EL (cell line): ENCODE measurements around the gene GNPNAT1.
"Not testable (repeated sequence)": the region's sequence is repeated elsewhere in the genome, so short reads cannot be mapped to it uniquely, and the experiment has no call there.

Source experiments
- DNase-seq: peaks from one replicate; pipeline ENCODE4 v3.0.0-alpha.2; 2016

The GNPNAT1 gene

DNA sequence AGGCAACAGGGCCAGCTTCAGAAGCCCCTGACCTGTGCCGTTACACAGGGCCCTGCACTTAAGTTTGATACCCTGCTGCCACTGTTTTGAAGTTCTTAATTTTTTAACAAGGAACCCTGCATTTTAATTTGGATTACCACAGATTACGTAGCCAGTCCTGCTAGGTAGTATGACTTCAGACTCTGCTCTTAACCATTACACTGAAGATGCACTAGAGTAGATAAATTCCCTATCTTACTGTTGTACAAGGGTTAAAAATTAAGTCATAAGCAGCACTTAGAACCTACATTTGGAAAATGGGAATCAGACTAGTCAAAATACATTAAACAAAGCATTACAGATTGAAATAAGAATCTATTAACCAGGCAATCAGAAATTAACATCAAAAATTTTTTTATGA lies 2.3 kb downstream of the GNPNAT1 start:
- DNase-seq: no peak

DNA sequence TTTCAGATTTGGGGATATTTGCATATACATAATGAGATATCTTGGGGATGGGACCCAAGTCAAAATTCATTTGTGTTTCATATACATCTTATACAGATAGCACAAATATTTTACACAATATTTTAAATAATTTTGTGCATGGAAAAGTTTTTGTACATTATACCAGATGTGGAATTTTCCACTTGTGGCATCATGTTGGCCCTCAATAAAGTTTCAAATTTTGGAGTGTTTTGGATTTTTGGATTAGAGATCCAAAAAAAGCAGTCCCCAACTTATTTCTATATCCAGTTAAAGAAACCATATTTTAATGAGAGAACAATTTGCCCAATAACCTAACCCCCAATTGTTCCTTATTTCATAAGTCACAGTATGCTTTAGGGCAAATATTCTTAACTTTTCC lies 4.5 kb downstream of the GNPNAT1 start:
- DNase-seq: no peak

GRCh38 chr14:52783206-52783605 lies 8.2 kb downstream of the GNPNAT1 start:
- DNase-seq: no peak

- no peak for DNase-seq
Observed at GRCh38 chr14:52781629-52782028, 9.8 kb downstream of the GNPNAT1 start.

- DNase-seq: no peak
Observed at GRCh38 chr14:52780893-52781292, 10.5 kb downstream of the GNPNAT1 start.

- DNase-seq: no peak
Observed at GRCh38 chr14:52778702-52779101, 12.7 kb downstream of the GNPNAT1 start.

- DNase-seq: no peak
Observed at GRCh38 chr14:52776816-52777215, 14.6 kb downstream of the GNPNAT1 start.

GRCh38 chr14:52769887-52770286 lies 21.5 kb downstream of the GNPNAT1 start:
- no peak for DNase-seq

DNA sequence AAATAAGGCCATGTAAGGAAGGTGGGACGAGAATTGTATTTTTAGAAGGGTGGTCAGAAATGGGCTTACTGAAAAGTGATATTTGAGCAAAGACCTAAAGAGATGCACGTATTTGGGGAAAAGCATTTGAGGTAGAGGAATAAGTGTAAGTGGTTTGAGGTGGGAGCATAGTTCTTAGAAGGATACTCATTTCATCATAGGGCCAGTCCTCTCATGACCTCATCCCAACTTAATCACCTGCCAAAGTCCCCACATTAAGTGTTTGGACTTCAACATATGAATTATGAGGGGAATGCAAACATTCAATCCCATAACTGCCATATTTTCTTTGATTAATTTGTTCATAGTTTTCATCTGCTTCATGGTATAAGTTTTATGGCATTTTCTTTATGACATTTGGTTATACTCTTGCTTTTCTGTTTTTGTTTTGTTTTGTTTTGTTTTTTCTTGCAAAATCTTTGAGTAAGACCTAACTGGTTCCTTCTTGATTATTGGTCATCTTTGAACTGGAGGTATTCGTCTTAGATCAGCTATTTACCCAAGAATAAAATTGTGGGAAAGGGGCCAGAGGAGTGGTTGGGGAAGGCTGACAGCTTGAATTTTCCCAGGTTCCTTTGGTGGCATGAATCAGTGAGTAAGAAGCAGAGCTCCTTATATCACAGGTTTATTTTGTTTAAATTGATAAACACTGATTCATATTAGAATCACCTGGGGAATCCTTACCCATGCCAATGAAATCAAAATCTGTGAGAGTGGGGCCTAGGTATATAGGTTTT lies 24.2 kb downstream of the GNPNAT1 start:
- no peak for DNase-seq

GRCh38 chr14:52762923-52763322 lies 28.5 kb downstream of the GNPNAT1 start:
- not testable (repeated sequence) for DNase-seq

DNA sequence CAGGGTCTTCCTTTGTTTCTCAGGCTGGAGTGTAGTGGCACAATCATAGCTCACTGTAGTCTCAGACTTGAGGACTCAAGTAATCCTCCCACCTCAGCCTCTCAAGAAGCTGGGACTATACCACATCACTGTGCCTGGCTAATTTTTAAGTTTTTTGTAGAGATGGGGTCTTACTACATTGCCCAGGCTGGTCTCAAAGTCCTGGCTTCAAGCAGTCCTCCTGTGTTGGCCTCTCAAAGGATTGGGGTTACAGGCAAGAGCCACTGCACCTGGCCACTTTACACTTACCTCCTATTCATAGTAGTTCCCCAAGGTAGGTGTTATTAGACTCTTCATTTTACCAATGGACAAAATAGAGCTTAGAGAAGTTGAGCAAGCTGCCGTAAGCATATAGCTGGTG lies 32.3 kb downstream of the GNPNAT1 start:
- no peak for DNase-seq

DNA sequence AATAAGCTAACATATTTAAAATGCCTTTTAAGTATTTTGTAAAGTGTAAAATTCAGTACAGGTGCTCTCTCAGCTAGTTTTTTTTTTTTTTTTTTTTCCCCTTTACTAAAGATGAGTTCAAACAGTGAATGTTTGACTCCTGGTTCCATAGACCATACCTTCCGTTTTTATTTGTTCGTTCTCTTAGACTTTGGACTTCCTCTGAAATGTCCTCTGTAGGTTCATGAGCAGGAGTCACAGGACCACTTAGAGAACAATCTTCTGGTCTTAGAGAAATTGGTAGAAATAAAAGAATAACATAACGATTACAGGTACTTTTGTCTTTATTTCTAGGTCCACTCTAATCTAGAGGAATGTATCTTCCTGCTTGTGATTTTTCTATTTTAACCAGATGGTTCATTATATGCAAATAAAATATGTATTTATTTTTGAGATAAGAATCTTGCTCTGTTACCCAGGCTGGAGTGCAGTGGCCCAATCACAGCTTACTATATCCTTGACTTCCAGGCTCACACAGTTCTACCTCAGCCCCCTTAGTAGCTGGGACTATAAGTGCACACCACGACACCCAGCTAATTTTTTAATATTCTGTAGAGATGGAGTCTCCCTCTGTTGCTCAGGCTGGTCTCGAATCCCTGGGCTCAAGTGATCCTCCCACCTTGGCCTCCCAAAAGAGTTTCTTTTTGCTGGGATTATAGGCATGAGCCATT lies 35.6 kb downstream of the GNPNAT1 start:
- DNase-seq: no peak

DNA sequence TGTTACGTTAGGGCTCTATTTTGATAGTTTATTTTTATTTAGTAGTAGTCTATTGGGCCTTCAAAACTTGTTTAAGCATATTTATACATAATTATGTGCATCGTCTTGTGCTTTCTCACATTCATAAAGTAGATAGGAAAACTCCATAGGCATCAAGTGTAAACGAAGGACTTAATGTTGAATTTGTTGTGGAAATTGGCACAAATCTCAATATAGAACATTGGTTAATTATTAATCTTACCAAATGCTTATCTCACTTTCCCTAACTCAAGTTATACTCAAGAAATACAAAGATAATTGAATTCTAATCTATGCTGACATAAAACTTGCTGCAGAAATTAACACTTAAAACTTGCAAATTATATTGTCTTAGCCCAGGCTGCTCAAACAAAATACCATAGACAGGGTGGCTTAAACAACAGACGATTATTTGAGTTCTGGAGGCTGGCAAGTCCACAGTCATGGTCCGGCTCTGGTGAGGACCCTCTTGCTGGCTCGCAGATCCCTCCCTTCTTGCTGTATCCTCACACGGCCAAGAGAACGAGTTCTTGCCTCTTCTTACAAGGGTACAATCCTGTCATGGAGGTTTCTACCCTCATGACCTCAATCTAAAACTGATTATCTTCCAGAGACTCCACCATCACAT lies 42.6 kb downstream of the GNPNAT1 start:
- DNase-seq: no peak

DNA sequence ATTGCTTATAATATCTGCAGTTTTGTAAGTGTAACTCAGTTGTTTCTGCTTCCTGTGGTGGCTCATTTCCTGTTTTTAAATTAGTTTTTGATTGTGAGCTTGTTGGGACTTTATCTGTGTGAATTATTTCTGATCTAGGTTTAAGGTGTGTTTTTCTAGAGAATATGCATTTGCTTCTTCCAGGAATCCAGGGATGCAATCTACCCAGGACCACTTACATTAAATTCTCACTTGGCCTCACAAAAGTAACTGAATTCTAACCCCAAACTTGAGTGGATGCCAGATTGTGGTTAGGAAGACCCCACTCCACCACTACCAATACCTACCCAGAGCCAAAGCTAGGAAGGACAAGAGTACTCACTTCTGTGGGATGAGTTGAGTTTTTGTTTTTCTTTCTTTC lies 49.5 kb downstream of the GNPNAT1 start:
- DNase-seq: no peak

GRCh38 chr14:52740751-52741150 lies 50.7 kb downstream of the GNPNAT1 start:
- no peak for DNase-seq

- DNase-seq: no peak
Observed at GRCh38 chr14:52738409-52738808, 53.0 kb downstream of the GNPNAT1 start.

DNA sequence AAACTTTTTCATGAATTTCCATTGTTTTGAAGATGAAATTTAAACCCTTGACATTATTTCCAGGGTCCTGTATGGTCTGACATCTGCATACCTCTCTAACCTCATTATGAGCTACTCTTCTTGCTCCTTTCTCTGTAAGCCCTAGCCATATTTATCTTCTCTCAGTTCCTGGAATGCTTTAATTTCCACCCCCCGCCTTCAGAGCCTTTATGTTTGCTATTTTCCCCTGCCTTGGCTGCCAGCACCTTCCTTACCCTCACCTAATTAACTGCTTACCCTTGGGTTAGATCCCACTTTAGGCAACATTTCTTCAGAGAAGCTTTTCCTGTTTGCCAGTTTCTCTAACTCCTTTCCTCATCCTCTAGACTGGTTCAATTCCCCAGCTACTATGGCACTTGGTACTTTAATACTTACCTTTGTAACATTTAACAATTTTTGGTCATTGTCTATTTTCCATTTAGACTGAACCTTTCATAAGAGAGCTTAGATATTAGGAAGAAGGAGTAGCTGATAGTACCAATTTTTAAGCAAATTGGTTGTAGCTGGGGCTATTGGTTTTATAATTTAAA lies 55.4 kb downstream of the GNPNAT1 start:
- no peak for DNase-seq

GRCh38 chr14:52733824-52734223 lies 57.6 kb downstream of the GNPNAT1 start:
- no peak for DNase-seq

- peak; percentile 44 for DNase-seq
Observed at GRCh38 chr14:52730709-52731111, 60.7 kb downstream of the GNPNAT1 start.

DNA sequence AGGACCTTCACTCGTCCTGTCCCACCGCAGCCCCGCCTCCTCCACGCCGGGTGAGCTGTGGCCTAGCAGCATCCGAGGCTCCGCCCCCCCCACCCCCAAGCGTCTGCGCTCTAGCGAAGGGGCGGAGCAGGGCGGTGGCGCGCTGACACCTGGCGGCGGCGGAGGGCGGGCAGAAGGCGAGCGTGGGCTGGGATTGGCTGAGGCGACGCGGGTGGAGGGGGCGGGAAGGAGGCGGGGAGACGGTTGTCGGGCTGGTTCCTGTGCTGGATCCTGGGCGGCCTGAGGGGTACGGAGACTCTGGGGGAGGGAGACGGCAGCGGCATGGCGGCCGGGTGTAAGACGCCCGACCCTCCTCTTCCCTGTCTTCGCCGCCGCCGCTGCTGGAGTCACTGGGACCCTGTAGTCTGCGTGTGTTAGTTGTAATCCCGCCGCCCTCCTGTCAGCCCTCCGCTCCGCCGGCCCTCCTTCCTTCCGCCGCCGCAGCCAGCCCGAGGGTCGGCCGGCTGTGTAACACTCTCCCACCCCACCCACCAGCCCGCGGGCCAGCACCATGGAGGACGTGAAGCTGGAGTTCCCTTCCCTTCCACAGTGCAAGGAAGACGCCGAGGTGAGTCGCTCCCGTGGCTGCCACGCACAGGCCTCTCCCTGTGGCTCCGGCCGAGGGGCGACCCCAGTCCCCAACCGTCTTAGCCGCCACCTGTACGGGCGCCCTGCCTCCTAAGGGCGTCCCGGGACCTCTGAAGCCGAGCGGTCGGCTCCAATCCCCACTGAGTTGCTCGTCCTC lies 61.3 kb downstream of the GNPNAT1 start, which contains the start of gene STYX:
STYX (plus strand) TSS at position 242 of the 784 bp plus-strand sequence; CDS start at position 551, 309 bp downstream.
- peak; percentile 99 for DNase-seq

- DNase-seq: no peak
Observed at GRCh38 chr14:52729585-52729924, 61.9 kb downstream of the GNPNAT1 start.

- DNase-seq: not testable (repeated sequence)
Observed at GRCh38 chr14:52729035-52729434, 62.4 kb downstream of the GNPNAT1 start.

DNA sequence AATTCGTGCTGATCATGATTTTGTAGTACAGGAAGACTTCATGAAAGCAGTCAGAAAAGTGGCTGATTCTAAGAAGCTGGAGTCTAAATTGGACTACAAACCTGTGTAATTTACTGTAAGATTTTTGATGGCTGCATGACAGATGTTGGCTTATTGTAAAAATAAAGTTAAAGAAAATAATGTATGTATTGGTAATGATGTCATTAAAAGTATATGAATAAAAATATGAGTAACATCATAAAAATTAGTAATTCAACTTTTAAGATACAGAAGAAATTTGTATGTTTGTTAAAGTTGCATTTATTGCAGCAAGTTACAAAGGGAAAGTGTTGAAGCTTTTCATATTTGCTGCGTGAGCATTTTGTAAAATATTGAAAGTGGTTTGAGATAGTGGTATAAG lies 63.9 kb downstream of the GNPNAT1 start:
- not testable (repeated sequence) for DNase-seq
